Activated CD8-positive, alpha-beta memory T cell treated with anti-CD3 and anti-CD28 coated beads for 1 hour (primary cell): ENCODE data around the gene METRNL.
"Not testable (repeated sequence)": the region's sequence is repeated elsewhere in the genome, so short reads cannot be mapped to it uniquely, and the experiment has no call there.

Source experiments
- DNase-seq, 2 donors: peaks; one replicate each; pipeline ENCODE4 v3.0.0-alpha.2; 2020; ENCODE audit warnings: low read depth in 1 of 2; ENCODE audit errors: extremely low read depth in 1 of 2

METRNL gene

GRCh38 chr17:83133302-83134121, 54.1 kb downstream of the METRNL start:
- DNase-seq = no peak

GRCh38 chr17:83134456-83134855, 55.0 kb downstream of the METRNL start:
- DNase-seq = not testable (repeated sequence)

DNA sequence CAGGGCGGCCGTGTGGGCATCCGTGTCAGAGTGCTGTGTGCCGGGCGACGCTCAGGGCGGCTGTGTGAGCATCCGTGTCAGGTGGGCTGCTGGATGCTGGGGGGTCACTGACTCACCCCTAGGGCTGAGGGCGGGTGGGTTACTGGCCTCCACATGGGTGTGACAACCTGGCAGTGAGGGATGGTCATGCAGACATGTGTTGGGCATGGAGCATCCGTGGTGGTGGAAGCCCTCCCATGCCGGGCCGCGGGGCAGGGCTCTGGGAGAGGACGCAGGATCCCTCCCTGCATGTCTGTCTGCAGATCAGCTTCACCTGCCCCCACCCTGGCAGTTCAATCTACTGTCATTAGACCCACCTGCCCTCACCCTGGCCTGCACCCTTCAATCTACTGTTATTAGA, 56.3 kb downstream of the METRNL start:
- no peak for DNase-seq

- DNase-seq = no peak
These were observed 56.7 kb downstream of the METRNL start for GRCh38 chr17:83136156-83136555.

DNA sequence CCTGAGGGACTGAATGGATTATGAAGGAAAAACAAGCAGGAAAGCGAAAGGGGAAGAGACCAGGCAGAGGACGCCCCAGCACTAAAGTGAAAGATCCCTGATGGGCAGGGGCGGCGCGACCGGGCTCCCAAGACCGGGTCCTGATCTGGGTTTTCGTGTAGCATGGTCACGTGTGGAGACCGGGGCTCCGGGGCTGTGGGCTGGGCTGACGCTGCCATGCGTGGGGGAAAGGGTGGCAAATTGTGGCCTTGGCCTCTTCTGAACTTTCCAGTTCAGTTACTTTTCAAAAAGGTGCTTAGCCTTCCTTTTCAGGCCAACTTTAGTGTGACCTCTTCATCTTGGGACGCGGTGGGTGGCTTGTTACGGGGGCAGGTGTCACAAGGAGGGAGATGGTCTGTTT, 57.5 kb downstream of the METRNL start:
- no peak for DNase-seq

DNA sequence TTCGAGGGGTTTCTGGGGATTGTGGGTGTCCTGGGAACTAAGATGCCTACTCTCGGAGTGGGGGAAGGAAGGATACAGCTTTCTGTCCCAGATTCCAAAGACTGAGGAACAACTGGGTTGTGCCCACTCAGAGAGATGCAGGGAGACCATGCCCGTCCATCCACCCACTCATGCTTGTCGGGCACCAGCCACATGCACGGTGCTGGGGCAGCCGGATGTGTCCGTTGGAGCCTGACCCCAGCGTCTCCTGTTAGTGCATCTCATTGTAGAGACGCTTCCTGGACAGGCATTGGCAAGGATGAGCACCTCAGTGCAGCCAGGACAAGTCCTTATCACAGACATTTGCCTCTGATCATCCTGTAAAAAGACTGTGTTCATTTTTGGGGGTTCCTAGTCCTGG, 58.1 kb downstream of the METRNL start:
- no peak for DNase-seq

DNA sequence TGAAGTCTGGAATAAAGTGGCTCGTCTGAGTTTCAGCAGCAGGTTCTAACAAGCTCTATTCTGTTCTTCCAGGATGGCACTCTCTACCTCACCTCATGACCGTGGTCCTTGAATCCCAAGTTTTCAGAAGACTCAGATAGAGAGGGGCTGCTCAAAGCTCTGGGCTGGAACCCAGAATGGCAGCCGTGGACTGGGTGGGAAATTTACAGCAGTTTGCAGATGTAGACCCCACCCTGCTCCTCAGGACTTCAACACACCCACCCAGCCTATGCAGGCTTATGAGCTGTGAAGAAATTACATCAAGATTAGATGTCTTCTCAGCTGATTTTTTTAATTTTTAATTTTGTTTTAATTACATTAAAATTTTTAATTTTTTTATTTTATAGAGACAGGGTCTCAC, 59.4 kb downstream of the METRNL start:
- no peak for DNase-seq

GRCh38 chr17:83139541-83140248, 60.3 kb downstream of the METRNL start:
- not testable (repeated sequence) for DNase-seq

DNA sequence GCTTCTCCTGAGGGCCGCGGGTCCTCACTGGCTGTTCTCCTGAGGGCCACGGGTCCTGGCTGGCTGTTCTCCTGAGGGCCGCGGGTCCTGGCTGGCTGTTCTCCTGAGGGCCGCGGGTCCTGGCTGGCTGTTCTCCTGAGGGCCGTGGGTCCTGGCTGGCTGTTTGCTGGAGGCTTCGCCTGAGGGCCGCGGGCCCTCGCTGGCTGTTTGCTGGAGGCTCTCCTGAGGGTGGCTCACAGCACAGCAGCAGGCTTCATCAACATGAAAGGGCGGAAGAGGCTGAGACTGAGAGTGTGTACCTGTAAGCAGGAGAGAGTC, 60.8 kb downstream of the METRNL start:
- DNase-seq = not testable (repeated sequence)

DNA sequence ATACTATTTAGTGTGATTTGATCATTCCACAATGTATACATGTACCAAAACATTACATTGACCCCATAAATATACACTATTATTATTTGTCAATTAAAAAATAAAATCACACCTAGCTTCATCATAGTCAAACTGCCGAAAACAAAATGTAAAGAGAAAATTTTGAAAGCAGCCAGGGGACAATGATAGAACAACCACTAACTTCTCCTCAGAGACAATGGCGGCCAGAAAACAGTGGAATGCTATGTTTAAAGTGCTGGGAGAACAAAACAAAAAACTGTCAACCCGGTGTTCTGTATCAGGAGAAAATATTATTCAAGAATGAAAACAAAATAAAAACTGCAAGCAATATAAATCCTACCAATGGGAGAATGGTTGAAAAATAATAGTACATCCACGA, 63.2 kb downstream of the METRNL start:
- DNase-seq = no peak

GRCh38 chr17:83143817-83144231, 64.4 kb downstream of the METRNL start:
- no peak for DNase-seq
